G401.6 (cell line): ENCODE measurements around the gene RNF113A.
"Not testable (repeated sequence)": the region's sequence is repeated elsewhere in the genome, so short reads cannot be mapped to it uniquely, and the experiment has no call there.

Source experiments
- FAIRE-seq: peaks from 2 replicates; lab custom pipeline; 2012; peaks lifted over from hg19 to GRCh38; lab: Jason Lieb, UNC

RNF113A gene

DNA sequence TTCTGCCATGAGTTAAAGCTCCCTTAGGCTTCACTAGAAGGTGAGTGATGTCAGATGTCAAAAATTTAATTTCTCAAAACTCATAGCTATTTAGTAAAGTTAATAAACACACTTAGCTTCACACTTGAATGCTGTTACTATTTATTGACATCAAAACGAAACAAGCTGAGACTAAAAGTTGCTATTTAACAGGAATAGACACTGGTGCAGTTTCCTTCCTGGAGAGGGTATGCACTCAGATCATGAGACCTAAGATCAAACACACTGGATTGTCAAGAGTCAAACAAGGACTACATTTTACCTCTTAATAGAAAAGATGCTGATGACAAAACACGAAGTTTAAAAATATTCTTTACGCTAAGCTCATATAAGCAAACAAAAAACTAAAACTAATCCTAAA is 37.6 kb downstream of the RNF113A start:
- no peak for FAIRE-seq

DNA sequence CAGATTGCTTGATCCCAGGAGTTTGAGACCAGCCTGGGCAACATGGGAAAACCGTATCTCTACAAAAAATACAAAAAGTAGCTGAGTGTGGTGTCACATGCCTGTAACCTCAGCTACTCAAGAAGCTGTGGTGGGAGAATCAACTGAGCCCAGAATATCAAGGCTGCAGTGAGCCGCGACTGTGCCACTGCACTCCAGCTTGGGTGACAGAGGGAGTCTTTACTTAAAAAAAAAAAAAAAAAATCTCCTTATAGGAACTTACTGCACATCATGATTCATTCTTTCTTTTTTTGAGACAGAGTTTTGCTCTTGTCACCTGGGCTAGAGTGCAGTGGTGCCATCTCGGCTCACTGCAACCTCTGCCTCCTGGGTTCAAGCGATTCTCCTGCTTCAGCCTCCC is 43.1 kb downstream of the RNF113A start:
- FAIRE-seq, result no peak

DNA sequence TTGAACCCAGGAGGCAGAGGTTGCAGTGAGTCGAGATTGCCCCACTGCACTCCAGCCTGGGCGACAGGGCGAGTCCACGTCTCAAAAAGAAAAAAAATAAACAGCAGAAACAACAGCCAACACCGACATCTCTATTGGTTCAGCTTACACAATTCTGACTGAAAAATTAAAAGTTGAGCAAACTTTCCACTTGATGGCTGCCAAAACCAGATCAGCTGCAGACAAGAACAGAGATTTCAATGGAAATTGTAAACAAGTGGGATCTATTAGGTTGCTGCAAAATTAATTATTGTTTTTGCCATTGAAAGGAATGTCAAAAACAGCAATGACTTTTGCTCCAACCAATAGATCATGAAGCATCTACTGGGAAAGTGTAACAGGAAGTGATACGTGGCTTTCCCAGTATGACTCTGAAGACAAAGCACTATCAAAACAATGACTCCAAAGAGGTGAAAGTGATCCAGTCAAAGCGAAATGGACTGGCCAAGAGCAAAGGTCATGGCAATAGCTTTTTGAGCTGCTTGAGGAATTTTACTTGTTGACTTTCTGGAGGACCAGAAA is 45.1 kb downstream of the RNF113A start:
- no peak for FAIRE-seq

DNA sequence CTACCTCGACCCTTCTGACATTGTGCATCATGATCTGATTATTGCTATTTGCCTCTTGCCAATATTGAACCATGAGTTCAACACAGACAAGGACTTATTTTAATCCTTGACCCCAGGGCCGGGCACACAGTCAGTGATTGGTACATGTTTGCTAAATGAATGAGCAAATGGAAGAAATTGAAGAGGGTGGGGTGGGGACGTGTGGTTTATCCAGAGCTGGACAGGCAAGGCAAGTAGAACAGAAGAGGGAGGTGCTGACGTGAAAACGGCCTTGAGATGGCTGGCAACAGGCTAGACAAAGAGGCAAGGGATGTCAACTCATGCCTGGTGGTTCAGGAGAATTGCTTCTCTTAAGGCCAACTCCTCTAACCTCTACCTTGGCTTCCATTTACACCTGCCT is 47.3 kb downstream of the RNF113A start:
- not testable (repeated sequence) for FAIRE-seq

DNA sequence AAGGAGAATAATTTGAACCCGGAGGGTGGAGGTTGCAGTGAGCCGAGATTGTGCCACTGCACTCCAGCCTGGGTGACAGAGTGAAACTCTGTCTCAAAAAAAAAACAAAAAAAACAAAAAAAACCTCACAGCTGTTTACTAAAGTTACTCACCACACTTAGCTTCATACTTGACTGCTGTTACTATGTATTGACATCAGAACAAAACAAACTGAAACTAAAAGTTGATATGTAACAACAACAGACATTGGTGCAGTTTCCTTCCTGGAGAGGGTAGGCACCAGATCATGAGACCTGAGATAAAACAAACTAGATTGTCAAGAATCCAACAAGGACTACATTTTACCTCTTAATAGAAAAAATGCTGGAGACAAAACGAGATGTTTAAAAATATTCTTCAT is 49.8 kb downstream of the RNF113A start:
- FAIRE-seq, result not testable (repeated sequence)
